Amniotic stem cell (primary cell): ENCODE data around the gene STAG1.
"Not testable (repeated sequence)": the region's sequence is repeated elsewhere in the genome, so short reads cannot be mapped to it uniquely, and the experiment has no call there.

ENCODE experiments used
- DNase-seq: peaks from one replicate; lab custom pipeline; 2025; lab: John Stamatoyannopoulos, UW

STAG1 gene

GRCh38 chr3:136503056-136503455 lies 249.1 kb downstream of the STAG1 start:
- DNase-seq, result no peak

DNA sequence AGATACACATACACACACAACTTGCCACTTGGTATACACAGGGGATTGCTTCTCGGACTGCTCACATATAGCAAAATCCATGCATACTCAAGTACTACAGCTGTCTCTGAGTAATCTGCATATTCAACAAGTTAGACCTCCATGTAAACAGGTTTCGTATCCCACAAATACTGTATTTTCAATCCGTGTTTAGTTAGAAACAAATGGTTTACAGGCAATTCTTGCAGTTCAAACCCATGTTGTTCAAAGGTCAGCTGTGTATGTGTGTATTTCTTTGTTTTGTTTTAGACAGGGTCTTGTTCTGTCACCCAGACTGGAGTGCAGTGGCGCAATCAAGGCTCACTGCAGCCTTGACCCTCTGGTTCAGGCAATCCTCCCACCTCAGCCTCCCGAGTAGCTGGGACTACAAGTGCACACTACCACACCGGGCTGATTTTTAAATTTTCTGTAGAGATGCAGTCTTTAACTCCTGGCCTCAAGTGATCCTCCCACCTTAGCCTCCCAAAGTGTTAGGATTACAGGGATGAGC lies 253.2 kb downstream of the STAG1 start:
- no peak for DNase-seq

- no peak for DNase-seq
Measured at GRCh38 chr3:136495213-136495612, 257.0 kb downstream of the STAG1 start.

- DNase-seq, result no peak
Measured at GRCh38 chr3:136490646-136491405, 261.4 kb downstream of the STAG1 start.

DNA sequence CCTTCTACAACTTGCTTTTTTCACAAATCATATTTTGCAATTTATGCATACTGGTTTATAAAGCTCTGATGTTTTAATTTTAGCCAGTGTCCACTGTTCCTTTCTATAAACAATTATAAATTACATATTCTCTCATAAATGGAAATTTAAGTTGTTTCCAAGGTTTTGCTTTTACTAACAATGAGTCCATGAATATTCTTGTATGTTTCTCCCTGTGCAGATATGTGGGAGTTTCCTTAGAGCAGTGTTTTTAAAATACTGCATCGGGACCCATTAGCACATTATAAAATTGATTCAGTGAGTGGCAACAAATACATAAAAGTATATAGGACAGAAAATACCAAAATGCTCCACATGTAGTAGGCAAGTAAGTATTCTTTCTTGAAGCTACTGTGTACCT lies 266.4 kb downstream of the STAG1 start:
- DNase-seq, result no peak

DNA sequence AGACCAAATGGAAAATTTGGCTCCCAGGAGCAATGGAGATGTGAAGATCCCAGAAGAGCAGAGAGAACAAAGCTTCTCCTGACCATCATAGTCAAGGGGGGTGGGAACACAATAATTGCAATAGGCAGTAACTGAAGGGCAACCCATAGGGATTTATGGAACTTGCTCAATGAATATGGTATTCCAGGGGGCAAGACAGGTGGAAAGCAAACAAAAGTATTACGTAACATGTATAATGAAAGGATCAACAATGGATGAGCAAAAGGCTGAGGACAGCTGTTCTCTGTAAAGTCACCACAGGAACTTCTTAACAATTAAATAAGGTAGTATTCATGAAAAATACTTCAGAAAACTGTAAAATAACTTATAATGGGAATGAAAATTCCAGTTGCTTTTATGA lies 275.9 kb downstream of the STAG1 start:
- DNase-seq, result no peak

- DNase-seq, result not testable (repeated sequence)
Measured at GRCh38 chr3:136474876-136475275, 277.3 kb downstream of the STAG1 start.

GRCh38 chr3:136473716-136474326 lies 278.4 kb downstream of the STAG1 start:
- peak; percentile 55 for DNase-seq

DNA sequence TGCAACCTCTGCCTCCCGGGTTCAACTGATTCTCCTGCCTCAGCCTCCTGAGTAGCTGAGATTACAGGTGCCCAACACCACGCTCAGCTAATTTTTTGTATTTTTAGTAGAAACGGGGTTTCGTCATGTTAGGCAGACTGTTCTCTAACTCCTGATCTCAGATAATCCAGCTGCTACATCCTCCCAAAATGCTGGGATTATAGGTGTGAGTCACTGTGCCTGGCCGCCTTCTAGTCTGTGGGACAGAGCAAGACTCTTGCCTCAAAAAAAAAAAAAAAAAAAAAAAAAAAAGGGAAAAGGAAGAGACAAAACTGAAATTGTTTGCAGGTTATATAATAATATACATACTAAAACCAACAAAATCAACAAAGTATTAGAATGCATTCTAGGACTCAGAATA lies 286.9 kb downstream of the STAG1 start:
- DNase-seq, result peak; percentile 7

DNA sequence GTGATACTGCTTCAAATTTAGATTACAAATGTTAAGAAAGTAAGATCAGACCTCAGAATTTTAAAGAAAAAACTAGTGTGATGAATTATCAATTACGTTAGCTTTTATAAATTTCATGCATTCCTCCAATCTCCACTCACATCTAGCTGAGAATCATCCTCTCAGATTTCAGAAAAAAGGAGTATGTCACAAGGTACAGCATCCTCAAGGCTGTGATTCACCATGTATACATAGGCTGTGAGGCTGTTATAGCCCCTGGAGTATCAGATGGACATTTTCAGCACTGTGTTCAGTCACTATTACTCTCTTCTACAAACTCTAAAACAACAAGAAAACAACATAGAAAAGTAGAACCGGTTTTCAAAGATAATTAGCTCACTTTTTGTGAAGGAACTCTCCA lies 287.7 kb downstream of the STAG1 start:
- peak; percentile 76 for DNase-seq

GRCh38 chr3:136463170-136463569 lies 289.0 kb downstream of the STAG1 start:
- DNase-seq, result no peak

- DNase-seq, result no peak
Measured at GRCh38 chr3:136457793-136458192, 294.4 kb downstream of the STAG1 start.

- no peak for DNase-seq
Measured at GRCh38 chr3:136456196-136456595, 296.0 kb downstream of the STAG1 start.

DNA sequence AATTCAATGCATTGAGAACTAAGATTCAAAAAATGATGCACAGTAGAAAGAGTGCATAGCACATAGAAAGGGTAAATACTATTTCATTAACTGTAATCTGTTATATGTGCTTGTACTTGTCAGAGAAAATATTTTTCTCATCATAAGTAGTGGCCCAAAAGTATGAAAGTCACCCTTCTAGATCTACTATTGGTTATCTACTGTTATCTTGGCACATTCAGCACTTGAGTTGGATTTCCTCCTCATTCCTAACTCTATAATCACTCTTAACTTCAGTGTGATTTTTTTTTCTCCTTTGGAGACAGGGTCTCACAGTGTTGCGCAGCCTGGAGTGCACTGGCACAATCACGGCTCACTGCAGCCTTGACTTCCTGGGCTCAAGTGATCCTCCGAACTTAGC lies 307.6 kb downstream of the STAG1 start:
- no peak for DNase-seq

GRCh38 chr3:136437043-136437442 lies 315.1 kb downstream of the STAG1 start:
- no peak for DNase-seq

GRCh38 chr3:136434429-136434828 lies 317.7 kb downstream of the STAG1 start:
- no peak for DNase-seq

DNA sequence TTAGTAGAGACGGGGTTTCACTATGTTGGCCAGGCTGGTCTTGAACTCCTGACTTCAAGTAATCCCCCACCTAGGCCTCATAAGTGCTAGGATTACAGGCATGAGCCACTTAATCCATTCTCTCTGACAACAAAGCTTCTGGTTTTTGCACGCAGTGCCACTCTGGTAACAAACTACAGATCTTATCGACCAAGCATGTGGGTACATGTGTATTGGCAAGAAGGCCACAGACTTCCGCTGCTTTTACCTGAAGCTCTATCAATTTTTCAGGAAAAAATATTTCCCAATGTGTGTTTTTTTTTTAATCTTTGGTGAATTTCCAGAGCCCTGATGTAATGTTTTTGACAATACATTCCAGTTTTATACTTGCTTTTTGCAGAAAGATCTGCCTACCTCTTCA lies 319.5 kb downstream of the STAG1 start:
- DNase-seq, result no peak

DNA sequence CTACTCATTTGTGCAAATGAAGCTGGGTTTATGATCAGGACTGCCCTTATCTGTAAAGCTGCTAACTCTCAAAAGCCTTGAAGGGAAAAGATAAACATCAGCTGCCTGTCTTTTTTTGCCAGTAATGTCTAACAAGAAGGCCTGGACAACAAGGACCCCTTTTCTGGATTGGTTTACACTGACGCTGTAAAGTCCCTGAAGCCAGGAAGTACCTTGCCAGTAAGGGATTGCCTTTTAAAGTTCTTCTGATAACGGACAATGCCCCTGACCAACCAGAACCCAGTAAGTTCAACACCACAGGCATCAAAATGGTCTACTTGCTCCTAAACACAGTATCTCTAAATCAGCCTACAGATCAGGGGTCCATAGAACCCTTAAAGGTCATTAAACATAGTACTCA lies 324.0 kb downstream of the STAG1 start:
- DNase-seq, result no peak

DNA sequence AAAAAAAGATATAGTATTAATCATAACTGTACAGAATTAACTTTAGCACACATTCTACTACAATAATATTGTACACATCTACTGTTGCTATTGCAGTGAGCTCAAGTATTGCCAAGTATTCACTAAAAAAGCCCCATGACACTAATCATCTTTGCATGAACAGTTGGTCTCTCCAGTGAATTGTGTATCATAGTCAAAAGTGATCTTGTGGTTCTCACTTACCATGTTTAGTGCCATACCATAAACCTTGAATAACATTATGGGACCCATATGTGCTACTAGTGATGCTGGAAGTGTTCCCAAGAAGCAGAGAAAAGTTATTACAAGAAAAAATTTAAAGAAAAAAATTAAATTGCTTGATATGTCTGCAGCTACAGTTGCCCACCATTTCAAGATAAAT lies 324.9 kb downstream of the STAG1 start:
- DNase-seq, result no peak

- no peak for DNase-seq
Measured at GRCh38 chr3:136414476-136414875, 337.7 kb downstream of the STAG1 start.

DNA sequence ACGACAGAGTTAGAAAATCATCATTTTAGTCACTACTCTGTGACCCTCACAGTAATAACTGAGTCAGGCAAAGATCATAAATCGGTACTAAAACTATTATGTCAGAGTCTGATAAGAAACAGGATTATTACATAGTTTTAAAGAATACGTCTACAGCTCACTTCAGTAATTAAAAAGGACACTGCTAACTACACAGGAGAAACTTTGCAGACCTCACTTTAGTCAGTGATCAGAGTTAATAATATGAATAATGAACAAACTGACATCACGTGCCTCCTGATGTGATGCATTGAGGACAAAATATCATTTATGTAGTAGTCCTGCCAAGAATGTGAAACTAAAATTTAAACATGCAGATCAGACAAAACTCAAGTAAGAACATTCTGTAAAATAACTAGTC lies 339.9 kb downstream of the STAG1 start:
- no peak for DNase-seq

- no peak for DNase-seq
Measured at GRCh38 chr3:136409549-136409948, 342.6 kb downstream of the STAG1 start.

- no peak for DNase-seq
Measured at GRCh38 chr3:136404056-136404455, 348.1 kb downstream of the STAG1 start.

DNA sequence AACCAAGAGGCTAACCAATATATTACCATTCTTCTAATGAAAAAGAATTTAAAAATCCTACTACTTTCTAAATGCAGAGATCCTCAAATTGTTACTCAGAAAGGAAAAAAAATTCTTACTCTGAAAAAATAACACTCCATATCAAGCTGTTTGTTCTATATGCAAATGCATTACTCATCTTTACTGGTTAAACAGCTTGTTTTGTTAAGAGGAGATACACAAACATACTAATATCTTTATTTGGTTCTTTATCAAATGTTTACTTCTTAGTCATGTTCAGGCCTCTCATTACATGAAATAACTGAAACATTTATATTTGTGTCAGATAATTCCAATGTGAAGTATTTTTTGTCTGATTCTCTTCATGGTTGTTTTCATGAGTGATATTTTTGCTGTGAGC lies 355.3 kb downstream of the STAG1 start:
- no peak for DNase-seq
